Measurements from ENCODE around the gene PRXL2B. TPM values are rescaled to one million over a fixed set of nuclear protein-coding genes. Genes with fewer than 3 reads are reported as not detected.

Gene PRXL2B
- total RNA-seq, 4 donors from 2014 or later: 33.7 to 101 (median 50.1) TPM

DNA sequence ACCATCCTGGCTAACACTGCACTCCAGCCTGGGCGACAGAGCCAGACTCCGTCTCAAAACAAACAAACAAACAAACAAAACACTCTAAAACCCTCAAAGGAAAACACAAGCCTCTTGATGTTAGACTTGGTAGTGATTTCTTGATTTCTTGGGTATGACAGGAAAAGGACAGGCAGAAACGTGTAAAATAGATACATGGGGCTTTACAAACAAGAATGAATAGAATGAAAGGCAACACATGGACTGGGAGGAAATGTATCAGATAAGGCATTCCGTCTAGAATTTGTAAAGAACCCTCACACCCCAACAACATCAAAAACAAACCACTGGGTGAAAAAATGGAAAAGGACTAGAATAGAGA is 7.8 kb upstream of the PRXL2B start:
- H3K9me3 ChIP-seq: peaks cover 0 to under 1% of the 10 kb centered on the region in 2 donors
- peak overlapping the region; percentile 90 to 95 (median 94) for H3K27ac ChIP-seq
- no peaks in the 10 kb centered on the region for H3K36me3 ChIP-seq
- TF ChIP-seq POLR2AphosphoS5 (IDR thresholded peaks at IDR 0.05) (no peak), POLR2A (IDR thresholded peaks at IDR 0.05) (no peak), EP300 (IDR thresholded peaks at IDR 0.05; ENCODE audit: low read depth) (no peak)
- TF ChIP-seq, protein P1, sequence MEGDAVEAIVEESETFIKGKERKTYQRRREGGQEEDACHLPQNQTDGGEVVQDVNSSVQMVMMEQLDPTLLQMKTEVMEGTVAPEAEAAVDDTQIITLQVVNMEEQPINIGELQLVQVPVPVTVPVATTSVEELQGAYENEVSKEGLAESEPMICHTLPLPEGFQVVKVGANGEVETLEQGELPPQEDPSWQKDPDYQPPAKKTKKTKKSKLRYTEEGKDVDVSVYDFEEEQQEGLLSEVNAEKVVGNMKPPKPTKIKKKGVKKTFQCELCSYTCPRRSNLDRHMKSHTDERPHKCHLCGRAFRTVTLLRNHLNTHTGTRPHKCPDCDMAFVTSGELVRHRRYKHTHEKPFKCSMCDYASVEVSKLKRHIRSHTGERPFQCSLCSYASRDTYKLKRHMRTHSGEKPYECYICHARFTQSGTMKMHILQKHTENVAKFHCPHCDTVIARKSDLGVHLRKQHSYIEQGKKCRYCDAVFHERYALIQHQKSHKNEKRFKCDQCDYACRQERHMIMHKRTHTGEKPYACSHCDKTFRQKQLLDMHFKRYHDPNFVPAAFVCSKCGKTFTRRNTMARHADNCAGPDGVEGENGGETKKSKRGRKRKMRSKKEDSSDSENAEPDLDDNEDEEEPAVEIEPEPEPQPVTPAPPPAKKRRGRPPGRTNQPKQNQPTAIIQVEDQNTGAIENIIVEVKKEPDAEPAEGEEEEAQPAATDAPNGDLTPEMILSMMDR (IDR thresholded peaks at IDR 0.05): no peak
- intact Hi-C loops (cut with DNase I; ENCODE audit: low total_unique reads): no loop called here
- 38 to 42% methylated on average over 3 to 4 of the region's 4 CpGs for WGBS, 2 donors (ENCODE audit: low coverage in 1 of 2)
- peak overlapping the region in 2 of 4 donors; percentile 29 to 48 for H3K4me3 ChIP-seq
- in situ Hi-C loops (cut with MboI; ENCODE audit: low pct_ligation_motif_present in 1 of 4, low pct_unique_long_range_greater_than_20kb in 1 of 4, low sequenced_read_pairs in 3 of 4): no loop called here
- peaks cover 16 to 42% (median 24%) of the 10 kb centered on the region in 4 donors for H3K4me1 ChIP-seq
- no peak for DNase-seq
- H3K27me3 ChIP-seq: no peaks in the 10 kb centered on the region

DNA sequence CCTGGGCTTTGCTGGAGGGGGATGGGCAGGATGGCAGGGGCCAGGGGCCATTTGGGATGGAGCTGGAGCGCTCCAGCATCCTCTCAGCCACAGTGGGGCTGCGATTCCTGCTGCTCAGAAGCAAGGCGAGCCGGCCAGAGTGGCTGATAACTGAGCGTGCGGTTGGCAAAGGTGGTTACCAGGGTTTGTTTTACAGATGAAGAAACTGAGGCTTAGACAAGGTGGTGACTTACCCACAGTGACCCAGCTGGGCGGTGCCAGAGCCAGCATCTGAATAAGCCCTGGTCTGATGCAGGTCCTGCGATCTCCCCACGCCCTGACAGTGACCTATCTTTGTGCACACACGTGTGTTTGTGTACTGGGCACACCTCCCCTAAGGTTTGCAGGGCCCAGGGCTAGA is 5.9 kb upstream of the PRXL2B start:
- H3K4me3 ChIP-seq: no peak overlapping the region
- H3K27ac ChIP-seq: no peak overlapping the region
- TF ChIP-seq EP300 (IDR thresholded peaks at IDR 0.05; ENCODE audit: low read depth) (no peak), POLR2AphosphoS5 (IDR thresholded peaks at IDR 0.05) (no peak), POLR2A (IDR thresholded peaks at IDR 0.05) (no peak)
- TF ChIP-seq, protein P1 (IDR thresholded peaks at IDR 0.05): no peak
- peaks cover 18 to 53% (median 33%) of the 10 kb centered on the region in 4 donors for H3K4me1 ChIP-seq
- no peaks in the 10 kb centered on the region for H3K36me3 ChIP-seq
- no peak for DNase-seq
- intact Hi-C loops (cut with DNase I; ENCODE audit: low total_unique reads) (no loop called here), in situ Hi-C loops (cut with MboI; ENCODE audit: low pct_ligation_motif_present in 1 of 4, low pct_unique_long_range_greater_than_20kb in 1 of 4, low sequenced_read_pairs in 3 of 4) (no loop called here)
- H3K27me3 ChIP-seq: no peaks in the 10 kb centered on the region
- 87 to 92% methylated on average over 2 to 10 of the region's 10 CpGs for WGBS, 2 donors (ENCODE audit: low coverage in 1 of 2)
- H3K9me3 ChIP-seq: no peaks in the 10 kb centered on the region

DNA sequence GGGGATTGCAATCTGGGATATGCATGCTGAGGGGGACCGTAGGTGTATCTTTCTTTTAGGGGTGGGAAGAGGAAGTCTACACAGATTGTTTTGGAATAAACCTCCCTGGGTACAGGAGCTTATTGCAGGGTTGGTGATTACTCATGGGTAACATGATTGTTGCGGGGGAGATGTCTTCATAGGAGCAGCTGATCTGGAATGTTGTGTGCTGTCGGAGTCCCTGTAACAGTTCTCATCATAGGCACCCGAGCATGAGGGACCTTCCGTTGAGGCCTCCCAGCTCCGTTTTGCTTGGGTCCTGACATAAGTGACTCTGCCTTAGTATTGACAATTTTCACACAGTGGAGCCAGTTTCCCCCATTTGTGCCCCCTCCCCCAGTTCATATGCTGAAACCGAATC is 4.2 kb upstream of the PRXL2B start:
- Histone ChIP-seq H3K27ac (no peak overlapping the region), H3K36me3 (no peaks in the 10 kb centered on the region), H3K9me3 (no peaks in the 10 kb centered on the region), H3K27me3 (no peaks in the 10 kb centered on the region), H3K4me1 (peaks cover 15 to 42% (median 31%) of the 10 kb centered on the region in 4 donors), H3K4me3 (no peak overlapping the region)
- TF ChIP-seq, protein P1 (IDR thresholded peaks at IDR 0.05): no peak
- TF ChIP-seq POLR2AphosphoS5 (IDR thresholded peaks at IDR 0.05) (no peak), POLR2A (IDR thresholded peaks at IDR 0.05) (no peak), EP300 (IDR thresholded peaks at IDR 0.05; ENCODE audit: low read depth) (no peak)
- in situ Hi-C loops (cut with MboI; ENCODE audit: low pct_ligation_motif_present in 1 of 4, low pct_unique_long_range_greater_than_20kb in 1 of 4, low sequenced_read_pairs in 3 of 4): no loop called here
- DNase-seq: no peak
- intact Hi-C loops (cut with DNase I; ENCODE audit: low total_unique reads): no loop called here
- 74 to 76% methylated on average over 6 to 7 of the region's 7 CpGs for WGBS, 2 donors (ENCODE audit: low coverage in 1 of 2)

DNA sequence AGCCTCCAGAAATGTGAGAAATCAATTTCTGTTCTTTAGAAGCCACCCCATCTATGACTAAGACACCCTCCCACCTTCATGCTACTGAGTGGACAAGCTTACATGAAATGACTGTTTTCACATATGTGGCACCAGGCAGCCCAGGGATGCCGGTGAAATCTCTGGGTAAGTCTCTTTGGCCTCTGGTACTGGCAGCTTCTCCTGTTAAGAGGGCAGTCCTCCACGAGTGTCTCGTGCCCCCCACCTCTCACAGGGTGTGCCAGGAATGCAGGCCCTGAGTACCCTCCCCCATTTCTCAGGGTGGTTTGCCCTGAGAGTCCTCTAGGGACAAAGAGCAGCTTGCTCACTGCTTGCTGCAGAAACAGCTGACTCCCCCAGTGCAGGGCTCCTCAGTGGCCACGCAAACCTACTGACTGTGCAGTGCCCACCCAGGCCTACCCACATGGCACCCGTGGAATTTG is 3.2 kb upstream of the PRXL2B start:
- no peak for DNase-seq
- in situ Hi-C loops (cut with MboI; ENCODE audit: low pct_ligation_motif_present in 1 of 4, low pct_unique_long_range_greater_than_20kb in 1 of 4, low sequenced_read_pairs in 3 of 4) (no loop called here), intact Hi-C loops (cut with DNase I; ENCODE audit: low total_unique reads) (no loop called here)
- 68% methylated on average over 5 of the region's 5 CpGs; no CpG with 5 or more reads in 1 of the 2 donors for WGBS, 2 donors (ENCODE audit: low coverage in 1 of 2)
- no peak overlapping the region for H3K4me3 ChIP-seq
- peaks cover 18 to 46% (median 36%) of the 10 kb centered on the region in 4 donors for H3K4me1 ChIP-seq
- no peaks in the 10 kb centered on the region for H3K9me3 ChIP-seq
- no peak for TF ChIP-seq POLR2A (IDR thresholded peaks at IDR 0.05)
- TF ChIP-seq EP300 (IDR thresholded peaks at IDR 0.05; ENCODE audit: low read depth): no peak
- TF ChIP-seq, protein P1 (IDR thresholded peaks at IDR 0.05): no peak
- no peak for TF ChIP-seq POLR2AphosphoS5 (IDR thresholded peaks at IDR 0.05)
- no peaks in the 10 kb centered on the region for H3K36me3 ChIP-seq
- H3K27me3 ChIP-seq: no peaks in the 10 kb centered on the region
- H3K27ac ChIP-seq: peak overlapping the region; percentile 99 to 100 (median 99)

Measured in transverse colon (tissue), 4 donors.